PC-9 (cell line): Measurements from ENCODE around the gene CCNF. TPM values are rescaled to one million over a fixed set of nuclear protein-coding genes. Genes with fewer than 3 reads are reported as not detected.

Experiments used
- BruUV-seq: library from RNA; stranded (reverse); fragments of 400-500 nt; replicated peaks from 2 replicates; lab custom pipeline; 2021; lab: Mats Ljungman, UMichigan
- CTCF ChIA-PET: fragments of 300-600 bp; sonication (Branson Sonifier 250); formaldehyde crosslinking; loops from one replicate; lab custom pipeline; 2022; ENCODE audit warnings: antibody characterized with exemption; lab: Charles Lee
- POLR2A ChIA-PET: fragments of 300-600 bp; sonication (Branson Sonifier 250); formaldehyde crosslinking; loops from one replicate; lab custom pipeline; 2022; ENCODE audit warnings: antibody characterized with exemption; ENCODE audit not compliant: unreplicated experiment; lab: Charles Lee
- DNase-seq, 2 experiments: peaks; one replicate each; pipeline versions ENCODE4 v3.0.0 to v3.0.0-alpha.2; 2015 to 2022; ENCODE audit warnings: mixed read lengths in 1 of 2
- H2AFZ ChIP-seq: fragments of 200-600 bp; sonication (generic); 2 replicates; pipeline ENCODE4 v1.8.1; 2017; ENCODE audit warnings: antibody characterized with exemption
- H3F3A ChIP-seq: fragments of 200-600 bp; sonication (generic); 2 replicates; pipeline ENCODE4 v1.8.1; 2017; ENCODE audit warnings: antibody characterized with exemption, mild to moderate bottlenecking, low read depth; ENCODE audit not compliant: insufficient read depth
- H3K27ac ChIP-seq: fragments of 200-600 bp; sonication (generic); 2 replicates; pipeline ENCODE4 v1.6.1; 2016; ENCODE audit warnings: mixed run types
- H3K27me3 ChIP-seq: fragments of 200-600 bp; sonication (generic); 2 replicates; pipeline ENCODE4 v1.6.1; 2016; ENCODE audit warnings: low read depth, mixed run types; ENCODE audit not compliant: insufficient read depth
- H3K36me3 ChIP-seq: fragments of 200-600 bp; sonication (generic); 2 replicates; pipeline ENCODE4 v1.6.1; 2016; ENCODE audit warnings: low read depth, mixed run types
- H3K4me1 ChIP-seq: fragments of 200-600 bp; sonication (generic); replicated peaks from 2 replicates; pipeline ENCODE4 v1.6.1; 2016; ENCODE audit warnings: mixed run types; ENCODE audit not compliant: insufficient read depth
- H3K4me2 ChIP-seq: fragments of 200-600 bp; sonication (generic); 2 replicates; pipeline ENCODE4 v1.6.1; 2017; ENCODE audit warnings: mixed run types
- H3K4me3 ChIP-seq: fragments of 200-600 bp; sonication (generic); 2 replicates; pipeline ENCODE4 v1.6.1; 2016; ENCODE audit warnings: mixed run types
- H3K79me2 ChIP-seq: fragments of 200-600 bp; sonication (generic); 2 replicates; pipeline ENCODE4 v1.6.1; 2017; ENCODE audit warnings: low read depth, mixed run types
- H3K9me2 ChIP-seq: fragments of 200-600 bp; sonication (generic); 2 replicates; pipeline ENCODE4 v1.8.1; 2017; ENCODE audit warnings: mild to moderate bottlenecking; ENCODE audit not compliant: insufficient read depth
- H3K9me3 ChIP-seq: fragments of 200-600 bp; sonication (generic); 2 replicates; pipeline ENCODE4 v1.8.1; 2016; ENCODE audit warnings: low read depth; ENCODE audit not compliant: insufficient read depth
- H4K20me1 ChIP-seq: fragments of 200-600 bp; sonication (generic); 2 replicates; pipeline ENCODE4 v1.8.1; 2017; ENCODE audit not compliant: insufficient read depth
- CTCF ChIP-seq: fragments of 200-600 bp; sonication (generic); conservative IDR thresholded peaks from 2 replicates; pipeline ENCODE4 v1.6.1; 2017; ENCODE audit warnings: mixed run types, antibody characterized with exemption, mild to moderate bottlenecking, moderate library complexity
- EZH2 ChIP-seq: fragments of 200-600 bp; sonication (generic); IDR thresholded peaks from 2 replicates; pipeline ENCODE4 v1.8.0; 2017; ENCODE audit warnings: antibody characterized with exemption, low read depth
- intact Hi-C: fragments of 100-400 bp; cut with micrococcal nuclease; formaldehyde crosslinking; loops from one replicate; pipeline ENCODE4 v1.10.0; 2022; ENCODE audit not compliant: unreplicated experiment
- total RNA-seq: library from RNA; stranded (reverse); gene quantifications from 2 replicates; pipeline ENCODE4 v1.2.3, GENCODE V29; 2021

The CCNF gene
- total RNA-seq, 1 experiment from 2014 or later: 69.0 TPM

- no peaks in the 10 kb centered on the region for H3K27me3 ChIP-seq
- BruUV-seq: no TSS peak
- no peaks in the 10 kb centered on the region for H3K9me2 ChIP-seq
- TF ChIP-seq CTCF (no peak), EZH2 (no peak)
- POLR2A ChIA-PET: interaction anchor here (0.8 kb wide), 1 partner anchor 22 kb away, joined by 6 read pairs; no protein-coding TSS in a partner anchor
- H2AFZ ChIP-seq: peak overlapping the region; percentile 80; the same call in 1 of the 2 replicates
- H3K9me3 ChIP-seq: no peaks in the 10 kb centered on the region
- H3K4me3 ChIP-seq: peak overlapping the region; percentile 61
- H3K36me3 ChIP-seq: no peaks in the 10 kb centered on the region
- H3K27ac ChIP-seq: no peak overlapping the region
- H3K4me2 ChIP-seq: peak overlapping the region; percentile 94
- DNase-seq: no peak
- CTCF ChIA-PET: interaction anchor here (0.5 kb wide), 1 partner anchor 43 kb away, joined by 3 read pairs; no protein-coding TSS in a partner anchor
- peaks cover 7% of the 10 kb centered on the region for H3K79me2 ChIP-seq
- peaks cover 19% of the 10 kb centered on the region for H3K4me1 ChIP-seq
- H4K20me1 ChIP-seq: 0 out of 2 replicates have a peak, but pooled peaks cover 4% of the 10 kb centered on the region
- peaks cover 38% of the 10 kb centered on the region for H3F3A ChIP-seq
- intact Hi-C loops: no loop called here
These were observed 31.1 kb downstream of the CCNF start for GRCh38 chr16:2460391-2460713.

- POLR2A ChIA-PET: no interaction called here
- Histone ChIP-seq H3K27me3 (no peaks in the 10 kb centered on the region), H3K27ac (no peak overlapping the region), H3K9me2 (no peaks in the 10 kb centered on the region), H3K36me3 (no peaks in the 10 kb centered on the region), H3K4me3 (peak overlapping the region; percentile 61; the same call in 1 of the 2 replicates), H3K9me3 (no peaks in the 10 kb centered on the region), H4K20me1 (0 out of 2 replicates have a peak, but pooled peaks cover 4% of the 10 kb centered on the region), H3K79me2 (peaks cover 7% of the 10 kb centered on the region), H3K4me1 (peaks cover 19% of the 10 kb centered on the region), H3F3A (peaks cover 38% of the 10 kb centered on the region), H2AFZ (no peak overlapping the region), H3K4me2 (peak overlapping the region; percentile 94)
- BruUV-seq: no TSS peak
- intact Hi-C loops: no loop called here
- DNase-seq: no peak
- TF ChIP-seq CTCF: no peak
- TF ChIP-seq EZH2: no peak
- CTCF ChIA-PET: interaction anchor here (0.5 kb wide), 1 partner anchor 43 kb away, joined by 3 read pairs; no protein-coding TSS in a partner anchor
These were observed 31.7 kb downstream of the CCNF start for GRCh38 chr16:2460916-2461315.

DNA sequence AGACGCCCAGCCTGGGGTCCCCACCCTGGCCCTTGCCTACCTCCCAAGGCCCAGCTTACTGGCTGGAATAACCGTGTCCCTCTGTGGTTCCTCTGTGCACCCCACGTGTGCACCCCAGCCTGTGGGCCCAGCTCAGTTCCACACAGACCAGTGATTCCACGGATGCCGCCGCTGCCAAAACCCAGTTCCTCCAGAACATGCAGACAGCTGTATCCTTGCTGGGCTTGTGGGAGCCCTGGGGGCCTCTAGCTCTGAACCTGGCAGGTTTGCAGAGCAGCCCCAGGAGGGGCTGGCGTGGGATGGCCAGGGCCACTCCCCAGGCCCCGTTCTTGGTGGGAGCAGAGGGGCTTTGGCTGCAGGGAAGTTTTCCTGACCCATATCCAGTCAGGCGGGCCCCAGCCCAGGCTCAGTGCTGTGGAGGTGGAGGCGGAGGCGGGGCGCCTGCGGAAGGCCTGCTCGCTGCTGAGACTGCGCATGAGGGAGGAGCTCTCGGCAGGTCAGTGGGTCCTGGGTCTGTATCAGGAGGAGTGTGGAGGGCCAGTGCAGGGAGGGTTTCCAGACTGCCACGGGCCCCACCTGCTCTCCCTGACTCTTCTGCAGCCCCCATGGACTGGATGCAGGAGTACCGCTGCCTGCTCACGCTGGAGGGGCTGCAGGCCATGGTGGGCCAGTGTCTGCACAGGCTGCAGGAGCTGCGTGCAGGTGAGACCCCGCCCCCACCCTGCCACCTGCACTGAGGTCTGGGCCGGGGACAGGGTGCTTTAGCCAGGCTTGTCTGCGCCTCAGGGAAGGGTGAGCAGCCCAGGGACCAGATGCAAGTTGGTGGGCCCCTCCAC is 33.0 kb downstream of the CCNF start:
- intact Hi-C loops: no loop called here
- BruUV-seq: no TSS peak

More for the DNA sequence above, 33.0 kb downstream of the CCNF start:
- H3K27ac ChIP-seq: no peak overlapping the region
- ChIA-PET CTCF (no interaction called here), POLR2A (interaction anchor here (0.7 kb wide), 1 partner anchor 481 kb away, joined by 6 read pairs; the partner anchor contains the start of gene NOXO1)
- H2AFZ ChIP-seq: no peak overlapping the region
- no peaks in the 10 kb centered on the region for H3K36me3 ChIP-seq
- no peak for DNase-seq
- 0 out of 2 replicates have a peak, but pooled peaks cover 4% of the 10 kb centered on the region for H4K20me1 ChIP-seq
- no peak overlapping the region for H3K4me3 ChIP-seq
- TF ChIP-seq EZH2 (no peak), CTCF (no peak)
- peaks cover 19% of the 10 kb centered on the region for H3K4me1 ChIP-seq
- no peak overlapping the region for H3K4me2 ChIP-seq
- no peaks in the 10 kb centered on the region for H3K9me3 ChIP-seq
- H3K9me2 ChIP-seq: no peaks in the 10 kb centered on the region
- peaks cover 39% of the 10 kb centered on the region for H3F3A ChIP-seq
- no peaks in the 10 kb centered on the region for H3K27me3 ChIP-seq
- H3K79me2 ChIP-seq: peaks cover 7% of the 10 kb centered on the region
